Sigmoid colon (tissue), 7 donors: ENCODE results near the gene NAALADL2. TPM values are rescaled to one million over a fixed set of nuclear protein-coding genes. Genes with fewer than 3 reads are reported as not detected.

Experiments
- DNase-seq: peaks from one replicate; pipeline ENCODE4 v3.0.0-alpha.2; 2019
- H3K27ac ChIP-seq, 4 donors: fragments of 200-600 bp; sonication (generic); one replicate each; pipeline ENCODE4 v1.5.1; 2016 to 2019; ENCODE audit warnings: mild to moderate bottlenecking in 1 of 4
- H3K27me3 ChIP-seq, 3 donors: fragments of 200-600 bp; sonication (generic); one replicate each; pipeline ENCODE4 v1.5.1; 2019; ENCODE audit warnings: mild to moderate bottlenecking in 1 of 3
- H3K36me3 ChIP-seq, 4 donors: fragments of 200-600 bp; sonication (generic); one replicate each; pipeline ENCODE4 v1.5.1; 2016 to 2019
- H3K4me1 ChIP-seq, 4 donors: fragments of 200-600 bp; sonication (generic); one replicate each; pipeline ENCODE4 v1.5.1; 2017 to 2019
- H3K4me3 ChIP-seq, 4 donors: fragments of 200-600 bp; sonication (generic); one replicate each; pipeline ENCODE4 v1.5.1; 2017 to 2019; ENCODE audit warnings: mild to moderate bottlenecking in 2 of 4, moderate library complexity in 1 of 4
- H3K9me3 ChIP-seq, 4 donors: fragments of 200-600 bp in 3 of 4; sonication (generic) in 3 of 4; one replicate each; pipeline versions ENCODE4 v1.5.1 to v1.6.1; 2013 to 2019
- EP300 ChIP-seq, 4 donors: sonication (generic); formaldehyde crosslinking; IDR thresholded peaks; one replicate each; pipeline ENCODE4 v1.6.1; 2017; ENCODE audit warnings: antibody characterized with exemption in 4 of 4
- POLR2A ChIP-seq, 2 donors: fragments of 450-650 bp; IDR thresholded peaks; one replicate each; pipeline ENCODE4 v1.6.1; 2016; ENCODE audit warnings: antibody characterized with exemption in 2 of 2, mild to moderate bottlenecking in 2 of 2, moderate library complexity in 2 of 2
- POLR2AphosphoS5 ChIP-seq, 4 donors: sonication (generic); formaldehyde crosslinking; IDR thresholded peaks; one replicate each; pipeline ENCODE4 v1.6.1; 2017; ENCODE audit warnings: antibody characterized with exemption in 4 of 4
- WGBS, 2 donors: extraction: QIAGEN DNeasy Blood & Tissue Kit; methylation state at CpG; one replicate each; pipeline ENCODE4 v1.1.7; 2013; 5-methylcytosine and 5-hydroxymethylcytosine counted together
- intact Hi-C: fragments of 100-400 bp; cut with DNase I; formaldehyde crosslinking; loops from one replicate; pipeline ENCODE4 v1.15.1; 2023
- polyA plus RNA-seq, 3 donors: library from polyadenylated mRNA; stranded (reverse); fragments of 200-250 nt; gene quantifications; one replicate each; pipeline ENCODE4 v1.2.3, GENCODE V29; 2013
- total RNA-seq, 4 donors: library from RNA; depleted of rRNA; stranded (reverse); fragments of >200 nt; gene quantifications; one replicate each; pipeline ENCODE4 v1.1.0, GENCODE V29; 2016
- TF ChIP-seq, protein P1 (sequence below), 4 experiments: fragments of 450-650 bp in 3 of 4; fragments of 200-600 bp in 1 of 4; IDR thresholded peaks; one replicate each; pipeline ENCODE4 v1.5.1; 2016 to 2019; ENCODE audit warnings: antibody characterized with exemption in 4 of 4, mild to moderate bottlenecking in 3 of 4, moderate library complexity in 2 of 4
- donor health status: healthy with polysubstance abuse.
- donor health status: Bipolar disorder and iron deficiency.
- donor health status: healthy.

The NAALADL2 gene
- total and polyA plus RNA-seq, 7 donors = 0.46 to 18.5 (median 6.0) TPM

DNA sequence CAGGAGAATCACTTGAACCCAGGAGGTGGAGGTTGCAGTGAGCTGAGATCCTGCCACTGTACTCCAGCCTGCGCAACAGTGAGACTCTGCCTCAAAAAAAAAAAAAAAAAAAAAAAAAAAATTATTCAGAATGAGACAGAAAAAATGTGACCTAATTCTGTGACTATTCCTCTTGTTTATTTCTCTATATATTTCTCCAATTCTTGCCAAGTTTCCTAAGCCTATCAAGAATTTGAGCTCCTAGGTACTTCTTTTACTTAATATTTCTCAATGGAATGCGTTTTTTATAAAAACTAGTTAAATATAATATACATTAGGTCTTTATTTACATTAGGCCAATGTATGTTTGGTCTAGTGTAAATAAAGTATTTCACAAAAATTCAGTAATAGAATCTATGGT is 86.8 kb downstream of the NAALADL2 start:
- no peak overlapping the region for H3K27ac ChIP-seq
- TF ChIP-seq, protein P1, sequence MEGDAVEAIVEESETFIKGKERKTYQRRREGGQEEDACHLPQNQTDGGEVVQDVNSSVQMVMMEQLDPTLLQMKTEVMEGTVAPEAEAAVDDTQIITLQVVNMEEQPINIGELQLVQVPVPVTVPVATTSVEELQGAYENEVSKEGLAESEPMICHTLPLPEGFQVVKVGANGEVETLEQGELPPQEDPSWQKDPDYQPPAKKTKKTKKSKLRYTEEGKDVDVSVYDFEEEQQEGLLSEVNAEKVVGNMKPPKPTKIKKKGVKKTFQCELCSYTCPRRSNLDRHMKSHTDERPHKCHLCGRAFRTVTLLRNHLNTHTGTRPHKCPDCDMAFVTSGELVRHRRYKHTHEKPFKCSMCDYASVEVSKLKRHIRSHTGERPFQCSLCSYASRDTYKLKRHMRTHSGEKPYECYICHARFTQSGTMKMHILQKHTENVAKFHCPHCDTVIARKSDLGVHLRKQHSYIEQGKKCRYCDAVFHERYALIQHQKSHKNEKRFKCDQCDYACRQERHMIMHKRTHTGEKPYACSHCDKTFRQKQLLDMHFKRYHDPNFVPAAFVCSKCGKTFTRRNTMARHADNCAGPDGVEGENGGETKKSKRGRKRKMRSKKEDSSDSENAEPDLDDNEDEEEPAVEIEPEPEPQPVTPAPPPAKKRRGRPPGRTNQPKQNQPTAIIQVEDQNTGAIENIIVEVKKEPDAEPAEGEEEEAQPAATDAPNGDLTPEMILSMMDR (IDR thresholded peaks at IDR 0.05) = no peak
- TF ChIP-seq POLR2A (IDR thresholded peaks at IDR 0.05) (no peak), POLR2AphosphoS5 (IDR thresholded peaks at IDR 0.05) (no peak), EP300 (IDR thresholded peaks at IDR 0.05) (no peak)
- H3K4me3 ChIP-seq = no peak overlapping the region
- H3K36me3 ChIP-seq = no peaks in the 10 kb centered on the region
- DNase-seq = no peak
- intact Hi-C loops = no loop called here
- no peaks in the 10 kb centered on the region for H3K27me3 ChIP-seq
- no peaks in the 10 kb centered on the region for H3K9me3 ChIP-seq
- 81 to 89% methylated on average over 2 of the region's 2 CpGs for WGBS, 2 donors
- peaks cover 0 to 16% (median 15%) of the 10 kb centered on the region in 4 donors for H3K4me1 ChIP-seq

DNA sequence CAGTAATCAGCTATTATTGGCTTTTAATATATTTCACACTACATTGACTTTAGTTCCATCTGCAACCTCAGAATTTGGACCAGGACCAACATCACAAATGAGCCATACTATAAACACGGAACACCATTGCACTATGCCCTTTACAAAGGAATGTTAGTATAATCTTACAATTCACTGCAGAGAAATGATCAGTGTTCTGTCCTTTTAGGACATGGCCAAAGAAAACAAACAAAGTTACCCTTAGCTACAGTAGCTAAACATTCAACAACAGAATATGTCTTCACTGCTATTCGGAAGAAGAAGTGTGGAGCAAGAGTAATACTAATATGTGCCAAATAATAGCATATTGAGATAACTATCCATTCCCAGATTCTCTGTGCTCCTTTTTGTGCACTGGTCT is 90.4 kb downstream of the NAALADL2 start:
- H3K27ac ChIP-seq = peak overlapping the region in 1 of 4 donors; percentile 53
- TF ChIP-seq POLR2AphosphoS5 (IDR thresholded peaks at IDR 0.05) = no peak
- TF ChIP-seq POLR2A (IDR thresholded peaks at IDR 0.05) = no peak
- TF ChIP-seq, protein P1 (IDR thresholded peaks at IDR 0.05) = no peak
- TF ChIP-seq EP300 (IDR thresholded peaks at IDR 0.05) = no peak
- DNase-seq = no peak
- no peaks in the 10 kb centered on the region for H3K36me3 ChIP-seq
- intact Hi-C loops = no loop called here
- H3K4me1 ChIP-seq = peaks cover 0 to 21% (median 15%) of the 10 kb centered on the region in 4 donors
- no peaks in the 10 kb centered on the region for H3K27me3 ChIP-seq
- no peak overlapping the region for H3K4me3 ChIP-seq
- 48 to 55% methylated on average over 2 of the region's 2 CpGs for WGBS, 2 donors
- H3K9me3 ChIP-seq = no peaks in the 10 kb centered on the region

DNA sequence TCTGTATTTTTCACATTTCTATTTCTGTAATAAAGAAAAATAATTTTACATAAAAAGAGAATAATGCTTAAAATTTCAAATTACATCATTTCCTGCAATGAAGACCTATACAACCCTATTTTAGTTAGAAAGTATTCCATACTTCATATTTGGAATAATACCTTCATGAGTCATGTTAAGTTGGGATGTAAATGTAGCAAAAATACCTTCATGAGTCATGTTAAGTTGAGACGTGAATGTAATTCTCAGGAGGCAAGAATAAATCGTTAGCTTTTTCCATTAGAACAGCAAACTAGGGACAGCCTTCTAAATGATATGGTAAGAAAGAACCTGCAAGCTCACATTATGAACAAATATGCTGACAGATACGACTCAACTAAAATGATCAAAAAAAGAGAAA is 91.9 kb downstream of the NAALADL2 start:
- peak overlapping the region in 1 of 4 donors; percentile 17 for H3K27ac ChIP-seq

DNA sequence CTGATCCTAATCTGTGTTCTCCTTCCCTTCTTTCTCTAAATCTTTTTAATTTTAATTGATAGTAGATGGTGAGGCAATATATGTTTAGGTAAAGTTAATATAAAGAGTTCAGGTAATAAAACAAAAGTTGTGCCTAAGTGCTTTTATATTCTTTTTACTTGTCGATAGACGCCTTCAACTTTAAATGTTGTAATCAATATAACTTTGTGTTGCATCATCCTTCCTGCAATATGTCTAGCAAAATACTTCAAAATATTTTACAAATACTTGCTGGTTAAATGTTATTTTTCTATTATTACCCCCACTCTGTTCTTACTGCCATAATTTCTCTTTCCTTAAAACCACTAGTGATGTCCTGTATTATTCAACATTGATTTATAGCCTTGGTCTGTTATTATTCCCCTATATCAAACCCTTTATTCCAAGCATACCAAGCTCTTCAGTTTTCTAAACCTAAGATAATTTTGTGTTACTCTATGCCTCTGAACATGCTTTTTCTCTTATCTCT is 92.4 kb downstream of the NAALADL2 start:
- peak overlapping the region in 1 of 4 donors; percentile 17 for H3K27ac ChIP-seq
- TF ChIP-seq EP300 (IDR thresholded peaks at IDR 0.05) = no peak
- TF ChIP-seq, protein P1 (IDR thresholded peaks at IDR 0.05) = no peak
- TF ChIP-seq POLR2AphosphoS5 (IDR thresholded peaks at IDR 0.05) = no peak
- no peak for TF ChIP-seq POLR2A (IDR thresholded peaks at IDR 0.05)
- intact Hi-C loops = no loop called here

More for the DNA sequence above, 91.9 kb downstream of the NAALADL2 start:
- WGBS, 2 donors = 89 to 90% methylated on average over 3 of the region's 3 CpGs
- no peaks in the 10 kb centered on the region for H3K9me3 ChIP-seq
- H3K36me3 ChIP-seq = no peaks in the 10 kb centered on the region
- TF ChIP-seq POLR2AphosphoS5 (IDR thresholded peaks at IDR 0.05) (no peak), POLR2A (IDR thresholded peaks at IDR 0.05) (no peak), EP300 (IDR thresholded peaks at IDR 0.05) (no peak)
- TF ChIP-seq, protein P1 (IDR thresholded peaks at IDR 0.05) = no peak
- no peak for DNase-seq
- intact Hi-C loops = no loop called here
- H3K27me3 ChIP-seq = no peaks in the 10 kb centered on the region
- peaks cover 0 to 21% (median 16%) of the 10 kb centered on the region in 4 donors for H3K4me1 ChIP-seq
- H3K4me3 ChIP-seq = no peak overlapping the region

DNA sequence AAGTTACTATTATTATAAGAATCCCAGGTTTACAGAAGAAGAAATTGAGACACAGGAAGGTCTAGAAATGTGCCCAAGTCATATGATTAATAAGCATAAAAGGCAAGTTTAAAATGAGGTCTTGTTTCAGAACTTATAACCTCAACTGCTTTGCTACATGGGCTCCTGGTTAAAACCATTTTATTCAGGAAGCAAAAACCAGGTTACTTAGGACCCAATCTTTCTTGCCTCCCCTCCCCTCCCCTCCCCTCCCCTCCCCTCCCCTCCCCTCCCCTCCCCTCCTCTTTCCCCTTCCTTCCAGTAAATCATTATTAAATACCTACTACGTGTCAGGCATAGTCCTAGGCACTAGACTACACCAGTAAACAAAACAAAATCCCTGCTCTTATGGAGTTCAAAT is 93.9 kb downstream of the NAALADL2 start:
- Histone ChIP-seq H3K36me3 (no peaks in the 10 kb centered on the region), H3K4me1 (peaks cover 0 to 38% (median 25%) of the 10 kb centered on the region in 4 donors), H3K9me3 (no peaks in the 10 kb centered on the region), H3K27ac (no peak overlapping the region), H3K4me3 (no peak overlapping the region), H3K27me3 (no peaks in the 10 kb centered on the region)
- no peak for DNase-seq
- TF ChIP-seq POLR2A (IDR thresholded peaks at IDR 0.05) (no peak), POLR2AphosphoS5 (IDR thresholded peaks at IDR 0.05) (no peak), EP300 (IDR thresholded peaks at IDR 0.05) (no peak)
- TF ChIP-seq, protein P1 (IDR thresholded peaks at IDR 0.05) = no peak
- 63 to 91% methylated on average over 1 of the region's 1 CpG for WGBS, 2 donors
- intact Hi-C loops = no loop called here

More for the DNA sequence above, 92.4 kb downstream of the NAALADL2 start:
- Histone ChIP-seq H3K36me3 (no peaks in the 10 kb centered on the region), H3K27me3 (no peaks in the 10 kb centered on the region), H3K9me3 (no peaks in the 10 kb centered on the region), H3K4me3 (no peak overlapping the region), H3K4me1 (peaks cover 0 to 24% (median 17%) of the 10 kb centered on the region in 4 donors)
- 97 to 98% methylated on average over 2 of the region's 2 CpGs for whole genome bisulfite sequencing, 2 donors
- no peak for DNase-seq
